Activated CD4-positive, alpha-beta T cell treated with anti-CD3 and anti-CD28 coated beads, Interleukin-2, amount 50 U/mL, for 24 hours (primary cell): Measurements from ENCODE around the gene PPY.
"Not testable (repeated sequence)": the region's sequence is repeated elsewhere in the genome, so short reads cannot be mapped to it uniquely, and the experiment has no call there.

Experiments used
- DNase-seq, 2 donors: peaks; one replicate each; pipeline ENCODE4 v3.0.0-alpha.2; 2020; ENCODE audit warnings: low read depth in 1 of 2, low spot score in 1 of 2

PPY gene

GRCh38 chr17:43932923-43933322 is 9.4 kb downstream of the PPY start:
- no peak for DNase-seq

GRCh38 chr17:43932357-43932756 is 9.9 kb downstream of the PPY start:
- no peak for DNase-seq

- no peak for DNase-seq
Observed at GRCh38 chr17:43931062-43931571, 11.2 kb downstream of the PPY start.

GRCh38 chr17:43928609-43929008 is 13.7 kb downstream of the PPY start:
- DNase-seq, result no peak

GRCh38 chr17:43927929-43928328 is 14.3 kb downstream of the PPY start:
- not testable (repeated sequence) for DNase-seq

GRCh38 chr17:43927060-43927864 is 15.0 kb downstream of the PPY start:
- no peak for DNase-seq

- no peak for DNase-seq
Observed at GRCh38 chr17:43924558-43924957, 17.7 kb downstream of the PPY start.

GRCh38 chr17:43920500-43921095 is 21.7 kb downstream of the PPY start:
- DNase-seq, result no peak

GRCh38 chr17:43918026-43918389 is 24.3 kb downstream of the PPY start:
- no peak for DNase-seq

GRCh38 chr17:43917348-43918025 is 24.8 kb downstream of the PPY start:
- DNase-seq, result peak in 1 of 2 donors; percentile 22

- no peak for DNase-seq
Observed at GRCh38 chr17:43917016-43917347, 25.3 kb downstream of the PPY start.

- DNase-seq, result no peak
Observed at GRCh38 chr17:43916385-43916784, 25.9 kb downstream of the PPY start.

- no peak for DNase-seq
Observed at GRCh38 chr17:43915559-43915958, 26.7 kb downstream of the PPY start.

GRCh38 chr17:43914451-43914850 is 27.8 kb downstream of the PPY start:
- DNase-seq, result no peak

- no peak for DNase-seq
Observed at GRCh38 chr17:43913584-43913983, 28.7 kb downstream of the PPY start.

GRCh38 chr17:43912635-43913304 is 29.5 kb downstream of the PPY start:
- DNase-seq, result no peak

GRCh38 chr17:43911904-43912303 is 30.4 kb downstream of the PPY start:
- DNase-seq, result no peak

- no peak for DNase-seq
Observed at GRCh38 chr17:43909537-43910231, 32.6 kb downstream of the PPY start.

GRCh38 chr17:43907998-43908721 is 34.1 kb downstream of the PPY start:
- peak in 1 of 2 donors; percentile 42 for DNase-seq

- peak in 1 of 2 donors; percentile 21 for DNase-seq
Observed at GRCh38 chr17:43907425-43907981, 34.8 kb downstream of the PPY start, which contains the start of gene MPP2. TSS of gene MPP2 (minus strand) at chr17:43907536. CDS start at chr17:43904460, 3,076 bp downstream.
